ENCODE results near the gene LCE6A. TPM values are rescaled to one million over a fixed set of nuclear protein-coding genes. Genes with fewer than 3 reads are reported as not detected.

Gene LCE6A, protein sequence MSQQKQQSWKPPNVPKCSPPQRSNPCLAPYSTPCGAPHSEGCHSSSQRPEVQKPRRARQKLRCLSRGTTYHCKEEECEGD
- not detected in 2 replicates for total RNA-seq (2014; rRNA removed; shearing (Covaris generic))

DNA sequence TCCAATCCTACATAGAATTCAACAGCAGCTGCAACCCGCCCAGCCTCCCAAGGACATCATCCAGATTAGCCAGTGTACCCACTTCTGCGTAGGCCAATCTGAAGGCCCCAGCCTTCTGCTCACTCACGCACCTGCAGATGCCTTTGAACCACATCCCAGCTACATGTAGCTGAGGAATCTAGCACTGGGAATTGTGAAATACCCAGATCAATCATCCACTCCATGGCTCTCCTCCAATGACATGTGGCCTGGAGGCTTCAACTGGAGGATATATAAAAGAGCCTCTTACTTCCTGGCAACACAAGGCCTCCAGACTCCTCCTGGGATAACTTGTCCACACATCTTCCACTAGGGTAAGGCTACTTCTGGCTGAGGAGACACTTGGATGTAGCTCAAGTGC, at the start of gene LCE6A:
Gene LCE6A, plus strand, starts transcription at position 301 of the 400 bp plus-strand sequence. CDS start 665 bp downstream, outside the sequence.

DNA sequence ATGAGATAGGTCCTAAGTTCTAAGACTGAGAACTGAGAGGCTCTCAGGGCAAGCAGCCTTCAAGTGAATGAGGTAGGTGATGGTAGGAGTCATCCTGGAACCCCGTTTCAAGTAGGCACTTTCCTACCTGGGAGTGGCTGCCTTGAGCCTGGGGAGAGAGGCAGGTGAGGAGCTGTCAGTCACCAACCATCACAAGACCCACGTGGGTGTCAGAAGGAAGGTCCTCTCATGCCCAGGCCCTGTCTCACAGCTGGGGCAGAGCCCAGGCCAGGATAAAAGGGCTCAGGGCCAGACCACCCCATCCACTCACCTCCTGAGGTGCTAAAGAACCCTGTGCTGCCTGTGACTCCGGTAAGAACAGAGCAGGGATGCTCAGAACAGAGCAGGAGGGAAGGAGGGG, 46.2 kb upstream of the LCE6A start, which contains the start of gene LCE1D:
Gene LCE1D, plus strand, starts transcription at position 301 of the 400 bp plus-strand sequence. CDS start 1,074 bp downstream, outside the sequence.

DNA sequence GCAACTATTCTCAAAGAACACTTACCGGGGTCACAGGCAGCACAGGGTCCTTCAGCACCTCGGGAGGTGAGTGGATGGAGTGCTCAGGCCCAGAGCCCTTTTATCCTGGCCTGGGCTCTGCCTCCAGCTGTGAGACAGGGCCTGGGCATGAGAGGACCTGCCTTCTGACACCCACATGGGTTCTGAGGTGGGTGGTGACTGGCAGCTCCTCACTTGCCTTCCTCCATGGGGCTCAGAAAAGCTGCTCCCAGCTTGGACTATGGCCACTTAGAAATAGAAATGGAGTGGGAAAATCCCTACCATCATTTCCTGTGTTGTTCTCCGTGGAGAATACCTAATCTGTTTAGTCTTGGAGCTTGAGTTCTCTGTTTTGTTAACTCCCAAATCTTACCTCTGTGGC, 36.1 kb upstream of the LCE6A start, which contains the start of gene LCE1C:
Gene LCE1C, minus strand, starts transcription at position 76 of the 400 bp plus-strand sequence. CDS start 1,173 bp downstream, outside the sequence.

DNA sequence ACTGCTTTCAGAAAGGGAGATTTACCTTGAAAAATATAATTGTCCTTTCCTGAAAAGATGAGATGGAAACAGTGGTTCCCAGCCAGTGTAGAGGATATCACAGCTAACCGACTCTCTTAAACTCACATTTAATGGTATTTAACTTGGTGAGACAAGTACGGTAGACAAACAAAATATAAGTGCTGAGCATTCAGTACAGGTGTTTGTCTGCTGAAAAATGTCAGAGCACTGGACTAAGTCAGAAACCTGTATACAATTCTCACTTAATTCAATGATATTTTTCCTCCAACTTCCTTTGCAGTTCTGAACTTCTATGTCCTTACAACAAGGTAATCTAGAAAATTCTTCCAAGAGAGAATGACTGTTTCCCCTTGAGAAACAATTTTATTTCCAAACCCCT, 31.0 kb upstream of the LCE6A start, which contains the start of gene LCE1B:
Gene LCE1B, plus strand, starts transcription at position 301 of the 400 bp plus-strand sequence. CDS start 476 bp downstream, outside the sequence.

GRCh38 chr1:152827173-152827572, 15.5 kb upstream of the LCE6A start, which contains the start of gene LCE1A:
LCE1A (plus strand) TSS chr1:152827473; CDS start chr1:152827473, 0 bp downstream.

GRCh38 chr1:152859696-152860095, 17.0 kb downstream of the LCE6A start, which contains the start of gene LCE7A:
LCE7A (plus strand) TSS chr1:152859996; CDS start chr1:152860698, 702 bp downstream.

GRCh38 chr1:152878042-152878441, 35.4 kb downstream of the LCE6A start, which contains the start of gene SMCP:
SMCP (plus strand) TSS chr1:152878322; CDS start chr1:152884423, 6,101 bp downstream.

Other genes with a start within 250 kb of the LCE6A start
- not detected in 2 replicates for gene LCE3C, start 242.6 kb upstream of the LCE6A start, total RNA-seq (2014; rRNA removed; shearing (Covaris generic))
- not detected in 2 replicates for gene LCE3B, start 229.0 kb upstream of the LCE6A start, total RNA-seq (2014; rRNA removed; shearing (Covaris generic))
- gene LCE3A, start 219.8 kb upstream of the LCE6A start, total RNA-seq (2014; rRNA removed; shearing (Covaris generic)) = not detected in 2 replicates
- not detected in 2 replicates for gene LCE2D, start 179.5 kb upstream of the LCE6A start, total RNA-seq (2014; rRNA removed; shearing (Covaris generic))
- gene LCE2C, start 167.6 kb upstream of the LCE6A start, total RNA-seq (2014; rRNA removed; shearing (Covaris generic)) = not detected in 2 replicates
- not detected in 2 replicates for gene LCE2B, start 156.7 kb upstream of the LCE6A start, total RNA-seq (2014; rRNA removed; shearing (Covaris generic))
- not detected in 2 replicates for gene LCE2A, start 144.5 kb upstream of the LCE6A start, total RNA-seq (2014; rRNA removed; shearing (Covaris generic))
- gene LCE4A, start 134.7 kb upstream of the LCE6A start, total RNA-seq (2014; rRNA removed; shearing (Covaris generic)) = not detected in 2 replicates
- not detected in 2 replicates for gene KPRP, start 84.8 kb upstream of the LCE6A start, total RNA-seq (2014; rRNA removed; shearing (Covaris generic))
- gene LCE1F, start 67.7 kb upstream of the LCE6A start, total RNA-seq (2014; rRNA removed; shearing (Covaris generic)) = not detected in 2 replicates
- gene LCE1E, start 56.6 kb upstream of the LCE6A start, total RNA-seq (2014; rRNA removed; shearing (Covaris generic)) = not detected in 2 replicates
- gene LCE1D, start 46.1 kb upstream of the LCE6A start, total RNA-seq (2014; rRNA removed; shearing (Covaris generic)) = not detected in 2 replicates
- not detected in 2 replicates for gene LCE1C, start 36.2 kb upstream of the LCE6A start, total RNA-seq (2014; rRNA removed; shearing (Covaris generic))
- gene LCE1B, start 30.9 kb upstream of the LCE6A start, total RNA-seq (2014; rRNA removed; shearing (Covaris generic)) = not detected in 2 replicates
- gene LCE1A, start 15.4 kb upstream of the LCE6A start, total RNA-seq (2014; rRNA removed; shearing (Covaris generic)) = not detected in 2 replicates
- gene LCE7A, start 17.1 kb downstream of the LCE6A start, total RNA-seq (2014; rRNA removed; shearing (Covaris generic)) = not detected in 2 replicates
- gene SMCP, start 35.5 kb downstream of the LCE6A start, total RNA-seq (2014; rRNA removed; shearing (Covaris generic)) = not detected in 2 replicates
- gene IVL, start 65.7 kb downstream of the LCE6A start, total RNA-seq (2014; rRNA removed; shearing (Covaris generic)) = 0.08 TPM in 1 of 2 replicates, not detected in the other
- gene SPRR5, start 104.3 kb downstream of the LCE6A start, total RNA-seq (2014; rRNA removed; shearing (Covaris generic)) = not detected in 2 replicates
- not detected in 2 replicates for gene SPRR4, start 127.8 kb downstream of the LCE6A start, total RNA-seq (2014; rRNA removed; shearing (Covaris generic))
- gene SPRR1A, start 141.2 kb downstream of the LCE6A start, total RNA-seq (2014; rRNA removed; shearing (Covaris generic)) = not detected in 2 replicates
- not detected in 2 replicates for gene SPRR3, start 158.9 kb downstream of the LCE6A start, total RNA-seq (2014; rRNA removed; shearing (Covaris generic))
- gene SPRR1B, start 188.3 kb downstream of the LCE6A start, total RNA-seq (2014; rRNA removed; shearing (Covaris generic)) = not detected in 2 replicates
- gene SPRR2D, start 198.3 kb downstream of the LCE6A start, total RNA-seq (2014; rRNA removed; shearing (Covaris generic)) = 0.40 and 1.4 TPM in 2 replicates
- gene SPRR2A, start 214.7 kb downstream of the LCE6A start, total RNA-seq (2014; rRNA removed; shearing (Covaris generic)) = not detected in 2 replicates
- gene SPRR2B, start 228.8 kb downstream of the LCE6A start, total RNA-seq (2014; rRNA removed; shearing (Covaris generic)) = not detected in 2 replicates